GM15510 (cell line): ENCODE data around the gene LY9.
A peak's percentile ranks its signal among the peaks of the same experiment; 100 is the strongest.

Experiments
- POLR2A ChIP-seq: IDR thresholded peaks from 3 replicates; pipeline ENCODE4 v1.6.1; 2011; ENCODE audit warnings: borderline replicate concordance; ENCODE audit not compliant: insufficient read length; ENCODE audit errors: extremely low read depth

LY9 gene

DNA sequence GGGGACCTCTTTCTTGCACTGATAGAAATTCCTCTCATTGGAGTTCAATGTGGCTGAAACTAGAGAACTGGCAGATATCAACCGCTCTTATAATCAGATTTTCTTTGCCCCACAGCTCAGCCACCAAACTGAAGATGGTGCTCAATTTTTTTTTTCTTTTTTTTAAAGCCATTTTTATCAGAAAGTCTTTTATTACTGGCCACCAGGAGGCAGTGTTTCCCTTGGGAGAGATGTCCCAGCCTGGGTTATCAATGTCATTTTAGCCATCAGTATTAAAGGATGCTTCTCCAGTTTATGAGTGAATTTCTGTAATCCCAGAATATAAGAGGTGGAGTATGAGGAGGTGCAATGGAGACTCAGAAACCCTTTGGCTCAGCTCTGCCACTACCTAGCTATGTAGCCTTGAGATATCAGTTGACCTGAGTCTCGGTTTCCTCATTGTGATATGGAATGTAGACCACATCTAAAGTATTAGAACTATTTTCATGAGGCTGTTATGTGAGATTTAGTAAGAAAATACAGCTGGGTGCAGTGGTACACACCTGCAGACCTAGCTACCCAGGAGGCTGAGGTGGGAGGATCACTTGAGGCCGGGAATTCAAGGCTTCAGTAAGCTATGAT, 39.1 kb downstream of the LY9 start:
- no peak for TF ChIP-seq POLR2A

DNA sequence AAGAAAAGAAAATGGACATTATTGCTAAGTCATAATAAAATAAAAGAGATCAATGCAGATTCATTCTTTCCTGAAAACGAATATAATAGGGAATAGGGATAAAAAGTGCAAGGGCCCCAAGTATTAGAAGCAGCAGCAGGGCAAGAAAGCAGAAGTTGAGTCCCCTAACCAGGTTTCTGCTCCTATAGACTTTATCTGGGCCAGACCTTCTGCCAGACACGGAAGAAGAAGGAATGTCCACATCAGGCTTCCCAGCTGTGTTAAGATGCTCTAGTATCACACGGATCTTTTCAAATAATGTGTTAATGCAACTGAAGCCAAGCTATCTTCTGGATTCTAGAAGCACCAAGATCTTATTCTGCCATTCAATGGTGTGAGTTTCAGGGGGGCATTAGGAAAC, 39.8 kb downstream of the LY9 start:
- no peak for TF ChIP-seq POLR2A

DNA sequence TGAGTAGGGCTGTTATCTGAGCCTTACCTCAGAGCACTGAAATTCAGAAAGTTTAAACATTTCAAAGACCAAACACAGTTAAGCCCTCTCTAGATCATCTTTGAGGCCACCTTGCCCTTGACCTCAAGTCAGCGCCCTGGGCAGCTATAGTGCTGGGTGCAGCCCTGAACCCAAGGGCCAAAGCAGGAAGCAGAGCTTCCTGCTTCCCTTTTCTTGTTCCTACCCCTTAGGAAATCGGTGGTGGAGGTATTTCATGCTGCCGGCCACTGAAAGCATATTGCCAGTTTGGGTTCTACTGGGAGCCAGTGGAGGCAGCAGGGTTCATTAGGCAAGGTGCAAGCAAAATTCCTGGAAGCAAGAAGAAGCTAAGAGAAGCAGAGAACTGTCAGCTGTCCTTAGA, 40.6 kb downstream of the LY9 start:
- no peak for TF ChIP-seq POLR2A

DNA sequence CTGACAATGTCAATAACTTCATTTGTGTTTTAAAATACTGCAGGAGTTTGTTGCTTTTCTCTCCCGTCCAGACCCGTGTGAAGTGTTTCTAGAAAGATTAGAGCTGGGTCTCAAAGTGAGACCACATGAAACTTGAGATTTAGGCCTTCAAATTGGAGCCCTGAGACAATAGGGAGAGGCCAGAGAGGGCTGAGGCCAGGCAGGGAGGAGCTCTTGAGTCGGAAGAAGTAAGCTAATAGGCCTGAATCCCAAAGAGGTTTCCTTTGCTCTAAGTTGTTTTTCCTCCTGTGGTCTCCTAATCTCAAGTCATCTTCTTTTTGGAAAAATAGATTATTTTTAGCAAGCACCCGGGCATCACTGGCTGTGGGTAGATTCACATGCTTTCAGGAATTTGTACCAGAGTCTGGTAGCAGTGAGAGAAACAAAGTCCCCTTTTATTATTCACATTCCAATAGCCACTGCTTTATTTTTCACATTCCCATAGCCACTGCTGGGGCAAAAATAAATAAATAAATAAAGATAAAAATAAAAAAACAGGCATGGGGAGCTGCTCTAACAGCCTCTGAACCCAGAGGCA, 41.1 kb downstream of the LY9 start:
- no peak for TF ChIP-seq POLR2A

DNA sequence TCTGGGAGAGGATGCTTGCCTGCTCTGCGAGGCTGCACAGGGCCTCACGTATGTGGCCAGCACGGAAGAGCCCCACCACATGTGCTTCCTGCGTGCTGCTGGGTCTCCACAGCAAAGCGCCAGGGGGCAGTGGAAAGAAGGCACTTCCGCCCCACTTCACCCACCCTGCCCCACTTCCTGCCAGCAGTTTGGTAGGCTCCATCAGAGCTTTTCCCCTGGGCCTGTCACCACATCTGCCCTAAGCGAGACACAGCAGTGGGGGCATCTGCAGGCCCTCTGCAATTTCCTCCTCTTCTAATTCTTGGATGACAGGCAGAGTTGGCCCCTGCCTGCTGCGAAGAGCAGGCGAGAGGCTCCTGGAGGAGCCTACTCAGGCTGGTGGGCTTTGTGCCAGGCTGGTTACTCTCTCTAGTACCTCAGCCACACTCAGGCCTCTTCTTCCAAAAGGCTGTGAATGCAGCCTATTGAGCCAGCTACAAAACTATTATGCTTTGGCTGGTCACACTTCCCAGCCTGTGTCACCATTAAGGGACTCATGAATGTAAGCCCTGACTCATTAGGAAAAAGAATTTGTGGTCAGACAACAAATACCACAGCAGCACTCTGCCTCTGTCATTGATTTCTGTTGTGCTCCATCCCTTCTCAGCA, 41.7 kb downstream of the LY9 start:
- peak; percentile 40 for TF ChIP-seq POLR2A

DNA sequence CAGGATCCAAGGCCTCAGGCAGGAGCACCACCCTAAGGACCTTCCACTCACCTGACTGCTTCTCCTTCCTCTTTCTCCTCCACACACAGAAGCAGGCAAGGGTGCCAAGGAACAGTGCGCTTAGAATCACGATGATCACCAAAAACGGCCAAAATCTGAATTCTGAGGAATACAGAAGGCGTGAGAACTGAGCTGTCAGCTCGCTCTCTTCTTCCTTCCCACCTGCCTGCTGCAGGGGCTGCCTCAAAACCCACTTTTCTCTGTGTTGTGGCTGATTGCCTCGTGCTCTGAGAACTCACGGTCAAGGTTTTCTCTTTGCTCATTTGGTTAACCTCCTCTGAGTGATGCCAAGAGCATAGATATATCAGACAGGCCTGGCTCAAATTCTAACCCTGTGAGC, 42.9 kb downstream of the LY9 start:
- TF ChIP-seq POLR2A: no peak

DNA sequence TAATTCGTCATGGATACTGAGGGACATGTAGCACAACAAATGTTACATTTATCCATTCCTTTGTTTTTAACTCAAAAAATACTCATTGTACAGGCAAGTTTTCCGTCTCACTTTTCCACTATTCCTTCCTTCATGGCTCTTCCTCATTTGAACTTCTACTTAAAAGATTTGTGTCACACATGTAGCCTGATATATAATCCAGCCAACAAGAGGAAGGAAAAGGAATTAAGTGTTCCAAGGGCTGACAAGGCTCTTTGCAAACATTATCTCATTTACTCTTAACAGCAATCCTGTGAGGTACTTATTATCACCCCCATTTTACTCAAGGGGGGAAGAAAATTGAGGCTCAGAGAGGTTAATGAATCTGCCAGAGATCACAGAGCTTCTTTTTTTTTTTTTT, 43.8 kb downstream of the LY9 start:
- TF ChIP-seq POLR2A: no peak

DNA sequence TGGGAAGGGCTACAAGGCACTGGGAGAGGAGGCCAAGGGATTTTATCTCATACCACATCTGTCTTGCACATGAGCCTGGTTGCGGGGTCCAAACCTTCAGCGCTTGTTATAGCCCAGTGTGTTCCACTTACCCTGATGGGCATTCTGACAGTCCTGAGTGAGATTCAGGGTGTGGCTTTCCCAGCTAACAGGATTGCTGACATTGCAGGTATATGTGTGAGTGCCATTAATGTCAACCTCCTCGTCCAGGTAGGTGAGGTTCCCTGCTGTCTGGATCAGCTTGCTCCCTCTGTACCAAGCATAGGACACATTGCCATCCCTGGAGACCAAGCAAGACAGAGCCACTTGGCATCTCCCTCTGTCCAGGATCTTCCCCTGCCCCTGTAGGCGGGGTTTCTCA, 45.1 kb downstream of the LY9 start:
- no peak for TF ChIP-seq POLR2A

DNA sequence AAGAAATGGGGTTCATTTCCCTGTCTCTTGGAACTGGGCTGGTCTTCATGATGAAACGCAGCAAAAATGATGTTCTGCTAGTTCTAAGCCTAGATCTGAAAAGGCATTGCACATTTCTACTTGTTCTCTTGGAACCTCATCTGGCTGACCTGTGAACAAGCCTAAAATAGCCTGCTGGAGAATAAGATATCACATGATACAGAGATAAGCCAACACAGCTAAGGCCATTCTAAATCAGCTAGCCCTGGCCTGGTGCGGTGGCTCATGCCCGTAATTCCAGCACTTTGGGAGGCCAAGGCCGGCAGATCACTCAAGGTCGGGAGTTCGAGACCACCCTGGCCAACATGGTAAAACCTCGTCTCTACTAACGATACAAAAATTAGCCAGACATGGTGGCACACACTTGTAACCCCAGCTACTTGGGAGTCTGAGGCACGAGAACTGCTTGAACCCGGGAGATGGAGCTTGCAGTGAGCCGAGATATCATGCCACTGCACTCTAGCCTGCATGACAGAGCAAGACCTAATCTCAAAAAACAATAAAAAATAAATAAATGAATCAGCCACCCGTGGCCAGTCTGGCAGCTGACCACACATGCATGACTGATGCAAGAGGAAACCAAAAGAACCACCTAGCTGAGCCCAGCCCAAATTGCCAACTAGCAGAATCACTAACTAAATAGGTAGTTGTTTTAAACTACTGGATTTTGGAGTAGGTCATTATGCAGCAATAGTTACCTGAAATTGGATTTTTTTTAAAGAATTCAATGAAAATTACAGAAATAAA, 48.7 kb downstream of the LY9 start:
- TF ChIP-seq POLR2A: no peak

DNA sequence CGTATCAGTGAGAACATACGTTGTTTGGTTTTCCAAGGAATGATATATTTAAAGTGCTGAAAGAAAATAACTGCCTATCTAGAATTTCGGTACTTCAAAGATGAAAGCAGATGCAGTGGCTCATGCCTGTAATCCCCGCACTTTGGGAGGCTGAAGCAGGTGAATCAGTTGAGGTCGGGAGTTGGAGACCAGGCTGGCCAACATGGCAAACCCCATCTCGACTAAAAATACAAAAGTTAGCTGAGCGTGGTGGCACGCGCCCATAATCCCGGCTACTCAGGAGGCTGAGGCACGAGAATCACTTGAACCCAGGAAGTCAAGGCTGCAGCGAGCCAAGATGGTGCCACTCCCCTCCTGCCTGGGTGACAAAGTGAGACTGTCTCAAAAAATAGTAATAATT, 50.3 kb downstream of the LY9 start:
- no peak for TF ChIP-seq POLR2A

DNA sequence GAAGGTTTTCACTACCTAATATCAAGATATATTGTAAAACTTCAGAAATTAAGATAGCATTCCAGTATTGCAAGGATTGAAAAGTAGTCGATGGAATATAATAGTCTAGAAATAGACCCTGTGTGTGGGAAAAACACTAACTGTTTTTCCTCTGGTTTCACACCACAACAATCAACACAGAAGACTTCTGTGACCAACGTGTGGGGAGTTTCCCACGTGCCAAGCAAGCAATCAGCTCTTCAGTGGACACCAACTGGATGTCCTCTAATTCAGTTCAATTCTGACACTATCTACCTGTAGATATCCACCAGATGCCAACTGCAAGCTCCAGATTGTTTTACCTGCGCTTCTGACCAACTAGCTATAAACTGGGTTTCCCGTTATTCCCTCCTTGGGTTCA, 54.6 kb downstream of the LY9 start:
- no peak for TF ChIP-seq POLR2A

DNA sequence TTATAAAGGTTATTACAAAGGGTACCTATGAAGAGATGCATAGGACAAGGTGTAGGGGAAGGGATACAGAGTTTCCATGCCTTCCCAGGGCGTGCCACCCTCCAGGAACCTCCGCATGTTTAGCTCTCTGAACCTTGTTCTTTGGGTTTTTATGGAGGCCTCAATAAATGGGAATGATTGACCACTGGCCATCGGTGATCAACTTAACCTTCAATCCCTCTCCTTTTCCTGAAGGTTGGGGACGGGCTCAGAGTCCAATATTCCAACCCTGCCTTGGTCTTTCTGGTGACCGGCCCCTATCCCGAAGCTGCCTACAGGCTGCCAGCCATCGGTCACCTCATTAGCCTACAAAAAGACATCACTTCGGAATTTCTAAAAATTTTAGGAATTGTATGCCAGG, 55.0 kb downstream of the LY9 start:
- TF ChIP-seq POLR2A: no peak

DNA sequence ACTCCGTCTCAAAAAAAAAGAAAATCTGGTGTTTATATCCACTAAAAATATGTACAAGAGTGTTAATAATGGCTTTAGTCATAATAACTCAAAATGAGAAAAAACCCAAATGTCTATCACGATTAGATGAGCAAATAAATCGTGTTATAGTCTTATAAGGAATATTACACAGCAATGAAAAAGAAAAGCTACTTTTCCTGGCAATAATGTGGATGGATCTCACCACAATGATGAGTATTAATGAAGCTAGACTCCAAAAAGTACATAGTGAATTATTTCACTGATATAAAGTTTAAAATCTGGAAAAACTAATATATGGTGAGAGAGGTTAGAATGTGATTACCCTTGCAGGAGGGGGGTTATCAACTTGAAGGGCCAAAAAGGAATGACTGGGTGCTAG, 57.0 kb downstream of the LY9 start:
- TF ChIP-seq POLR2A: no peak

DNA sequence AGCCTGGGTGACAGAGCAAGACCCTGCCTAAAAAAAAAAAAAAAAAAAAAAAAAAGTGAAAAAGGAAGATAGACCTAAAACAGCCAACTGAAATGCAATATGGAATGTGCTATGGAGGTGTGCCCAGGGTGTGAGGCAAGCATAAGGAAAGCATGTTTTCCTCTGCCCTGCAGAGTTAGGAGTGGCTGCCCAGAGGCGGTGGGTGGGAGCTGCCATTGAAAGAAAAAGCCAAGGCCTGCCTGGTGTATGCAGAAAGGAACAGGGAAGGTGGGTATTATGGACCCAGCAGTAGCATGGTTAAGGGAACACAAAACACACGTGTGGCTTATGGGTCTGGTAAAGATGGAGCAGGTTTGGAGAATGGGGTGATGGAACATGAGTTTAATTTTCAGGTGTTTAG, 57.8 kb downstream of the LY9 start:
- TF ChIP-seq POLR2A: no peak

DNA sequence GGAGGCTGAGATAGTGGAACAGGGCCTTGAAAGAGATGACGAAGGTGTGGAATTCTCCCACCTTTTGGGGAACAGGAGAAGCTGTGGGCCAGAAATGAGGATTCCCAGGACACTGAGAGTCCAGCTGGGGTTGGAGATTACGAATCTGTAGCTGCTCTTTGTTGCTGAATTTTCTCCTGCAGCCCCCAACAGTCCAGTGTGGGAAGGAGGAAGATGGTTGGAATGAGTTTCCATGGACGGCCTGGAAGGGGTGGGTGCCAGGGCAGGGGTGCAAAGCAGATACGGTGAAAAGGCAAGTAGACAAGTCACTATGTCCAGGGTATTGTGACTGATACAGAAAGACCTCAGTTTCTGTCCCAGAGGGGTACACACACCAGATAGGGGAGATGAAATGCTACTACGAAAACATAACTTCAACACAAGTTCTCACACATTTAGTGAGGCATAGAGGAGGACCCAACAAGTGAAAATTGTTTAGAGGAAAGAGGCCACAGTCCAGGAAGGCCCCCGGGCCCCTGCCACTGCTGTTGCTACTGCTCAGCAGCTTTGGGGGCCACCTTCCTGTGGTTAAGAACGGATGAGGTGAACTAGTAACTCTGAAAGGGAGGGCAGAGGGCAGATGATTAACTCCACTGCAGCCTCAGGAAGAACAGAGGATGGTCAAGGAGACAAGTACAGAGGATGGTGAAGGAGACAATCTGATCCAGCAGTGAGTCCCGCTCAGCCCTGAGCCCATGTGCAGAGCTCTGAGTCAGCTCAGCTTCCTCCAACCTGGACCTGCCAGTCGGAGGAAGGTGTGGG, 59.4 kb downstream of the LY9 start:
- no peak for TF ChIP-seq POLR2A
